ENCODE results near the gene QTRT2.

The QTRT2 gene

DNA sequence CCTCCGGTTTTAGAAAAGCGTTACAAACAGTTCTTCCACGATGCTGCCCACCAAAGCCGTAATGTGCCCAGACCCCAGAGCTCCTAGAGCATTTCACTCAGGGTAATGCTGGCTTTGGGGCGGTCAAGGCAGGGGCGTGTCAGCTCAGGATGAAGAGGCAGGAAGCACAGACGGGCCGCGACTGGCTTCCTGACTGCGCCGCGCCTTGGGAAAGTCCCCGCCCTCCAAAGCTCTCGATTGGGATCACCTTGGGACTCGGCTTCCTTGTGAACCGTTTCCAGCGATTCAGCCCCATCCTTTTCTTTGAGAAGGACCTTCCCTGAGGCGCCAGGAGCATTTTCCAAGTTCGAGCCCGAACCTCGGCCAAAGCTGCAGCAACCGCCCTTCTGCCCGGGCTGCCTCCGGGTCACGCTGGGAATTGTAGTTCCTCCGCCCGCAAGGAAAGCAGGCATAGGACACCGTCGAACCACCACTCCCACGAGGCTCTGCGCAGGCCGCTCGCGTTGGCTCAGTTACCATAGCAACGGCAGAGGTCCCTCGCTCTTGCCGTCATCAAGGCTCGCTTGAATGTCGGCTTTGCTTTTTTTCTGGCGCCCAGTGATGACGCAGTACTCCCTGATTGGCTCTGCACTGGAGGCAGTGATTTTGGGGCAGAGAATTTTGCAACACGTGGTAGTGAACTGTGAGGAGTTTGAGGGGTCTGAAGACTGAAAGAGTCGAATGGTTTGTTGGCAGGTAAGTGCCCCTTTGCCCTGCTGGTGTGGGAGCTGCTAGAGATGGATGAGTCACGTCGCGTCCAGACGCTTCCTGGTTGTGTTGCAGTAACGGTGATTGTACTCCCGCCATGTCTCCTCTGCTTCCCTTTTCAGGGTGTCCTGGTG is at the start of gene QTRT2, which contains the start of gene CCDC191:
Gene QTRT2, plus strand, starts transcription at position 608 of the 881 bp plus-strand sequence. CDS start 8,521 bp downstream, outside the sequence.
Gene CCDC191, minus strand, starts transcription at position 397 of the 881 bp plus-strand sequence. Its CDS starts 60 bp downstream, at position 337.
- peak; percentile 96 for DNase-seq

DNA sequence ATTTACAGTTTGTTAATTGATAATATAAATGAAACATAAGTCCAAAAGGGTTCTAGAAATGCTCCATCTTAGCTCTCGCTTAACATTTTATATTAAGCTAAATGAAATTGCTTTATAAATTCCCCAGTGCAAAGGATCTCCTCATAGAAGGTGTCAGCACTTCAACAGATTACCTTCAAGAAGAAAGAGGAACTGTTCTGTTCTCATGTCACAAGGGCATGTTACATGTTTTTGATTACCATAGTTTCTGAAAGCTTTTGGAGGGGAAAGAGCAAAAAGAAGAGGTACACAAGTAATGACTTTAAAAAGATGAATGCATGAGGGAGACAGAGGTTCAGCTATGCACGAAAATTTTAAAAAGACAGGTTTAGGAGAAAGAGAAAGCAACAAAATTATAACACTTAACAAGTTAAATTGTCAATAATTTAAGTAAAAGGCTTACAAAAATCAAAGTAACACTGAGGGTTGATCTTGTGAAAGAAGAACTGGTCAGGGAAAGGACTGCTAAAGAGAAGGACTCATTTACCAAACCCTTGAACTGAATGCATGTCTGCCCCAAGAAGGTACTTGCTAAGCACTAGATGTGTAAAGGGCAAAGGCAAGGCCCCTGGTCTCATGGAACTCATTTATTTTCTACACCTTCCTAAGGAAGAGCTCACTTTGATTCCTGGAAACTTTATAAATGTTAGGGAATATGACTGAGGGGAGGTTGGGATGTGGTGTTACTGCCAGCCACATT is 45.3 kb upstream of the QTRT2 start:
- no peak for DNase-seq

DNA sequence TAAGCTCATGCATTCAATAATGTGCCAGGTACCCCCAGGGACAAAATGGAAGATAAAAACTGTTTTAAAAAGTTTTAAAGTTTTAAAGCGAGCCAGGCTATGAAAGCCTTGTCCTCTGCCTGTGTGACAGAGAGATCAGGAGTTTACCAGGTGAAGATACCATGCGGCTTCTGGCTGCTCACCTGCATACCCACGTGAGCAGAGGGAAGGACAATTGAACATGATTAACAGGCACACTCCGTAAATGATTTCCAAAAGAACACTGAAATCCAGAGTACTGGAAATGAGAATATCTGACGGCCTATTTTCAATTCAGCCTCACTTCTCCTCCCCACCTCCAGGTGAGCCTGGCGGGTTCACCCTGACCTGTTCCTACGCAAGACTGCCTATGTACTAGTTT is 42.3 kb upstream of the QTRT2 start:
- no peak for DNase-seq

DNA sequence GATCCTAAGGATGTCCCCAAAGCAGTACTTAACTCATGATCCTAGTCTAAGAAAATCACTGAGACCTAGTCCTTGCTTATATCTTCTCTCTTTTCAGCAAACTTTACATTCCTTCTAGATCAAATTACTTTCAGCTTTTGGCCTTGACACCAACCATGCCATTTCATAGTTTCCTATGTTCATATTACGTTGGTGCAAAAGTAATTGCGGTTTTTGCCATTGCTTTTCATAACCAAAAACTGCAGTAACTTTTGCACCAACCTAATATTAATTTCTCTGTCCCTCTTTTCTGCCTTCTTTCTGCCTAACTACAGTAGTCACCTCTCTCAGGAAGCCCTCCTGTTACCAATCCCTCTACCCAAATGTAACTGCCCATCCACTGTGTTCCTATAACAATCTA is 37.1 kb upstream of the QTRT2 start:
- no peak for DNase-seq

DNA sequence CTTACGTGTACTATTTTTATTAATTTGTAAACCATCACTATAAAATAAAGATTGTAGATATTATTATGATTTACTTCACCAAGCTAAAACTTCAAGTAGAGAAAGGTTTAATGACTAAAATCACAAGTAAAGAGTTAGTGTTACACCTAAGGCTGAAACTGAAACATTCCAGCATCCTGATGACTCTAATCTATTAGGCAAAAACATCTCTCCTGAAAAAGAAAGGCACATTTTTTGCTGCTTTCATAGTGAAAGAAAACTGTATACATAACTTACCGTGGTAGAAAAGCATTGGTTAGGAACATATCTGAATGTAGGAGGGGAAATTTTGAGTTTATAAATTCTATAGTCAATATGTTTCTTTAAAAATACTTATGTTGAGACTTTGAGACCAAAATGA is 35.6 kb upstream of the QTRT2 start:
- no peak for DNase-seq

DNA sequence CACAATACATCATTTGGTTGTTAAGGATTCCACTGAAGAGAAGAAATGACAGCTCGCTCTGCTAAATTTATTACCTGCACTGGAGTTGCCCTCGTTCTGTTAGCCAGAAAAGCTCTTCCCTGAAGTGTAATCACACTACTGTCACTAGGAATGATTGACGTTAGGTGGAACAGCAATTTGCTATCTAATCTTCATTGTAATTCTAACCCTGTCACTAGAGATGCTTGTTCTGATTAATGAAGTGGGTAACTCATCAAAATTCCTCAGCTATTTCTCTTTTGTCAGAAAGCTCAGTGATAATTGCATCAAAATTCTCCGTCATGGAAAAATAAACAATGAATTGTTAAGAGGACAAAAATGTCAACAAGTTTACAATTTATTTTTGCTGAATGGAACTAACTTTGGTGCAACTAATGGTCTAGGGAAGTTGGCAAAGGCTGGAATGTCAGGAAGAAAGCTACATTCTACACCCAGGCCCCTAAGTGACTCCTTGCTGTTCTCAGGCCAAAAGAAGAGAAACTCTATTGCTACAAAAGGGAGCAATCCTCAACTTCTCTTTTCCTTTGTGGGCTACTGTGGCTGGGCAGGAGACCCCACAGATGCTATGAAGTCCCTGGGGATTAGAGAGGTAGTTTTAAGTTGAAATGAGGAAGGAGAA is 34.3 kb upstream of the QTRT2 start:
- no peak for DNase-seq

DNA sequence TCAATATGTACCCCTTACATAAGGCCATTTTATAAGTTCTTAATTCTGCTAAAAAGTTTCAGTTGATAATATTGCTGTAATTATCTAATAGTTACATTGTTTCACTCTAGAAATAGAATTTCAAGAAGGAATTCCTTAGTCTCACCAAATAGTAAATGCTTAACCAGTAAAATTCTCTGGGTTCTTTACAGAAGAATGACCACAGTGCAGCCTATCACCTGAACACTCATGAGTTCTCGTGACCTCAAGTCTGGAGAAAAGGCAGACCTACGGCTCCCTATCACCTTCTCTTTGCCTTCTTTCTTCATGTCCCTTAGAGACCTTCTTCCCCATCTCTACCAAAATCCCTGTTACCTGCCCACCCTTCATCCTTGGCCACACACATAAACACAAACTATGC is 31.1 kb upstream of the QTRT2 start:
- no peak for DNase-seq

DNA sequence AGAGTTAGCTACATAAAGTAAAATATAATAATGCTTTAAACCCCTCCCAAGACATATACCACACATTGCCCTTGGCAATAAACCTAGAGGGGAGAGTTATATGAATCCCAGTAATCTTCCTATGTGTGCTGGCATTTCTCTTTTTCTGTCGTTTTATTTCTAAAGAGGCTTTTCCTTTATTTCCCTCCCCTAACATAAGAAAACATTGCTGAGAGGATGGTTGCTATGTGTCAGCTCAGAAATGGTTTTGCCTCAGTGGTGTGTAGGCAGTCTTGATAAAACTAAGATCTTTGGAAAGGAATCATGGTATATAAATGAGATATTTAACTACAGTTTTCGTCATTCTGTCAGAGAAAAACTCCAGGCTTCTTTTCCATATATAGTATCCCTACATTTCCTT is 30.2 kb upstream of the QTRT2 start:
- no peak for DNase-seq

DNA sequence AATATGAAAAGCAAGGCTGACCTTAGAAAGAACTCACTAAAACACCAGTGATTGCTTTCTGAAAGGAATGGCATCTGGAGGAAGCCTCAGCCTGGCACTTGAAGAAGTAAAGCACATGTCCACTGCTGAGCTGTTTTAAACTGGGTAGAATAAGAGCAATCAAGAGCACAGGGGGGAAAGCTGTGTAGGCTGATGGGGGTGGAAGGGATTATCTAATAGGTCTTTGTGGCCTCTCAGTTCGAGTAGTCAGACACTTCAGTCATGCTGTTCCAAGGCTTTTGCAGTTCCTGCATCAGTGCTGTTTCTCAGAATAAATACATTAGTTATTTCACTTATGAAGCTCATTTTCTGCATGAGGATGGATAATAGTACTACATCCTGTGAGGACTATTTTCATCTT is 22.8 kb upstream of the QTRT2 start:
- DNase-seq: peak; percentile 43

DNA sequence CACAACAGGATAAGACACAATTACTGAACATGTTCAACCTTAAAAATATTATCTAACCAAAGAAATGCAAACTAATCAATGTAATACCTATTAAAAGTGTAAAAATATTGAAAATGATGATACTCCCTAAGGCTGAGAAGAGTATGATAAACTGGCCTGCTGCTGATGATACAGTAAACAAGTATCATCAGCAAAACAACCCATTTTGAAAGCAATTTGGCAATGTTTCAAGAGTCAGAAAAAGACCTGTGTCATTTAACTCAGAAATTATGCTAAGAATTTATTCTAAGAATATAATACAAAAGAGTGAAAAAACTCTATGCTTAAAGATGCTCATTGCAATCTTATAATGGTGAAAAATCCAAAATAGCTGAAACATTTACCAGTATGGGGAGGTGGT is 22.3 kb upstream of the QTRT2 start:
- no peak for DNase-seq

DNA sequence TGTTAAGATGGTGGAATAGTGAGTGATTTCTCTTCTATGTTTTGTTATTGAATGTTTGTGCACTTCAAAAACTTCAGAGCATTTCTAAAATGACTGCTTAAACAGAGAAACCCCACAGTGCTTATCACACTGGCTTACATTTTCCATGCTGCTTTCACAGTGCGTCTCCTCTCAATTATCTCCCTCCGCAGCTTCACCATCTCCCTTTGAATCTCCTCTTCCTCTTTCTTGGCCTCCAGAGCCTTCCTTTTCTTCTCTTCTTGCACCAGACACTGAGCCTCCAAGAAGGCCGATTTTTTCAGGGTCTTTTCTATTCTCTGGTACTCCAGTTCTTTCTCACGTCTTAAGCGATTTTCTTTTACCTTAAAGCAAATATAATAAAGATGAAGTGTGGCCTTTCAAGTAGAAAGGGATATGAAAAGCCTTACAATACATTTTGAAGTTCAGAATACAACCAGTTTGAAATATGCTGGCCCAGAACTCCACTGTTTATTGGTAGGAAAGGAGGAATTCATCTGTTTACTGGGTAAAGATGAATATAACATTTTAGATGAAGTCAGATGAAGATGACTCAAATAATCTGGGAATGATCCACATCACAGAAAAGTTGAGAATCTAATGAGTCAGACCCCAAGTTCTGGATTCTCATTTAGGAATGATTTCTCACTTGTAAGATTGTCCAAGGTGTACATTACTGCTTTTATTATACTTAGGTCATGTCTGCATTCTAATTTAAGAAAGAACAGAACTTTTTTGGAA is 21.6 kb upstream of the QTRT2 start:
- no peak for DNase-seq

DNA sequence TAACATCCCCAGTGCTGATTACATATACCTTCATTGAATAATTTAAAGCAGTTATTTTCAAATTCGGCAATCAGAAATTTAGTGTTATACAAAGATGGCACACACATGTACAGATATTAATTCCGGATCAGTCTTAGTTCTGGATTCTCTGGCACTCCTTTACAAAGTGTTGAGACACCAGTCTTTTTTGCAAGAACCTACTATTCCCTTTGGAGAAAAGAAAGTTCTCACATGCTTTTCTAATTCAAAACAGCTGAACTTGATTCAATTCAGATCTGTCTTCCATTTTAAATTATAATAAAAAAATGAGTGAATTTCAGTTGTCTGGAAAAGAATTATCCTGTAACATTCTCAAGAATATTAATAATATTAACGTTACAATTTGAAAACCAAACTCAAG is 20.6 kb upstream of the QTRT2 start:
- DNase-seq: no peak

DNA sequence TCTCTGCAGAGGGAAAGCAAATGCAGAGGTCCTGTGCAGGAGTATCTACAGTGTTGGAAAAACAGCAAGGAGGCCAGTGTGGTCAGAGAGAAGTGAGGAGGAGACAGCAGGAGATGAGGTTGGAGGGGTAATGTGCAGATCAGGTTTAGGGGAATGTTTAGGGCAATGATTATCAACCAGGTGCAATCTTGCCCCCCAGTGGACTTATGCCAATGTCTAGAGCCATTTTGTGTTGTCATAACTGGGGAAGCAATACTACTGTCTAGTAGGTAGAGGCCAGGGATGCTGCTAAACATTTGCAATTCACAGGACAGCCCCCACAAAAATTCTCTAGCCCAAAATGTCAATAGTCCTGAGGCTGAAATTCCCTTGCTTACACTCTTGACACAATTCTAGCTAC is 13.3 kb upstream of the QTRT2 start:
- no peak for DNase-seq

DNA sequence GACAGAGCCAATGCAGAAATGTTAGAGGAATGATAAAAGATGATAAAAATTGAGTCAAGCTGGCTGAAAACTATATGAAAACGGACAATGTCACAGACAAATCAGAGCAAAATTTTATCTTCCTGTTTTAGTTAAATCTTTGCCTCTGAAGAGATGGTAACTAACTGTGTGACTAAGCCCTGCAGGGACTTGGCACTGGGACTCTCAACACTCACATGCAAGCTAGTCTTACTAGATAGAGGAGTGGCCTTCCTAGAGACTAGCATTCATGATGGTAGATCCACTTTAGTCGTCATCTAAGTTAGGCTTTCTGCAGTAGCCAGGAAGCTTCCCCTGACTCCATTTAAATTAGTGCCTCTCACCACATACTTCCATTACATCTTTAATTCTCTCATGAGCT is 4.3 kb upstream of the QTRT2 start:
- DNase-seq: no peak

DNA sequence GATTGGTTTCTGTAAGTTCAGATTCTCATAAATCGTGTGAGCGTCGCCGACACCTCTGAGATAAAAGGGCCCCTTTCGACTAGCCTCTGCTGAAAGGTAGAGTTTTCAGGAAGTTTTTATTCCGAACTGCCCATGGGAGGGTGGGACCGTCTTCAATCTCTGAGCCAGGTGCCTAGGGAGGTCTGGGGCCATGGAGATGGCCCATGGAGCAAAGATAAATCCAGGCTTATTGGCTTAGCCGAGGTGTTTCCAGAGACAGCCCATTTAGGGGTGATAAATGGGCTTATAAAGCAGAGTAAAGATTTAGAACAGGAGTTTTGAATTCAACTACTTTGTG is 442 bp downstream of the QTRT2 start:
- DNase-seq: no peak

DNA sequence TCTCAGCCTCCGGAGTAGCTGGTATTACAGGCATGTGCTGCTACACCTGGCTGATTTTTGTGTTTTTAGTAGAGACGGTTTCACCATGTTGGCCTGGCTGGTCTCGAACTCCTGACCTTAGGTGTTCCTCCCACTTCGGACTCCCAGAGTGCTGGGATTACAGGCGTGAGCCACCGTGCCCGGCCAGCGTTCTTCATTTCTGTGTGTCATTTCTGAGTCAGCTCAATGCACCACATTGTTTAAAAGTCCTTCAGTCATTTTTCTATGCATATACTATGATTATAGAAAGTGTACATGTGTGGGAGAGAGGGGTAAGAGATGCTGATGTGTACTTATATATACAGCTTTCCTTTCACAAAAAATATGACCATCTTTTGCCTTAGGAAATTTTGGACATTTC is 2.1 kb downstream of the QTRT2 start:
- no peak for DNase-seq

DNA sequence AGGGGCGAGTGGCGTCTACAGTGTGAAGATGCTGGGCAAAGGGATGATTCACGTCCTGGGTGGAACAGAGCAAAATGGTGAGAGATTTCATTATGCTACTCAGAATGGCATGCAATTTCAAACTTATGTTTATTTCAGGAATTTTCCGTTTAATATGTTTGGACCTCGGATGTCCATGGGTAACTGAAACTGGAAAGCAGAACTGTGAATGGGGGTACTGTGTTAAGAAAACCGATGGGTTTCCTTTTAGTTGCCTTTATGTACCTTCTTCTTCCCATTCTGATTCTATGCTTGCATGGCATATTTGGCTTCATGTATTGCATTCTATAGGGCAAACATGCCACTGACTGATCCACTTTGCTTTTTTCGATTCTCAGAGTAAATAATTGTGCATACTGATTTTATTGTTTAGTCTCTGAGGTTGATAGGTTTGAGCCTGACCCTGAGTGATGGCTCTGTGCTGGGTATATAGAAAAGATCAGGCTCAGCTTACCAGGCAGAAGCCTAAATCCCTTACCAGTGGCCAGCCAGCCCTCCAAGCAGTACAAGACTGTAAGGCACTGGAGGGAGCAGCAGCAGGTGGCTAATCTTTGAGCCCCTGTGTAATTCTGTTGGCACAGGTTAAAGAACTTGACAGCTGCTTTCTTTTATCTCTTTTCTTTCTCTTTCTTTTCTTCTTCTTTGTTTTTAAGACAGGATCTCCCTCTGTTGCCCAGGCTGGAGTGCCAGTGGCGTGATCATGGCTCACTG is 4.5 kb downstream of the QTRT2 start:
- no peak for DNase-seq

DNA sequence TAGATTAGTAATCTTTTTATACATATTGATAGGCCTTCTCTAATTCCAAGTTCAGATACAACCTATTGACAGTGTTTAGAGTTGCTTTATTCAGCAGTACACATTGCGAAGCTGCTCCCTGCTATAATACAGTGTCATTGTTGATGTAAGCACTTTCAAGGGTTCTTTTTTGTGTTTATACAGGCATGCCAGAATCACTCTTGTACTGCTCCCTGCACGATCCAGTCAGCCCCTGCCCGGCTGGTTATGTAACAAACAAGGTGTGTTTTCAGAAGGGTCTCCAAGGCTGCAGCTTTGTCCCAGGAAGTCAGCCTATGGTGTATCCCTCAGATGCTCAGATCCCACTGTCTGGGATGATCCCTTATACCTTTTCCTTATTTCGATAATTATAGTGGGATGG is 11.3 kb downstream of the QTRT2 start:
- no peak for DNase-seq

DNA sequence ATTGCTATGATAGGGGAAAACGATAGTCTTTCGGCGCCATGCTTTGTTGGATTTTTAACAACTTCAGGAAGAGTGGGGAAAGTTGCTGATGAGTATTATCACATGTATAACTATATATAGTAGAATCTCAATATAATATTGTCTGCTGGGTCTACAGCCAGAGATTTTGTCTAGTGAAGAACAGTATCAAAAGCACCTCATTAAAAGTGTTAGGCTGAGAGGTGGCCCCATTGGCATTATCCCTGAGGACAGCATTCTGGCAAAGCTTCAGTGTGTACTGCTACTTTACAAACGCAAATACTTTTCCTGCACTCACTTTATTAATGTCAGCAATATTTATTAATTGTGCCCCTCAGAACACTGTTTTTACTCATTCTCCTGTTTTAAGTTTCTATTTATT is 11.8 kb downstream of the QTRT2 start:
- no peak for DNase-seq

DNA sequence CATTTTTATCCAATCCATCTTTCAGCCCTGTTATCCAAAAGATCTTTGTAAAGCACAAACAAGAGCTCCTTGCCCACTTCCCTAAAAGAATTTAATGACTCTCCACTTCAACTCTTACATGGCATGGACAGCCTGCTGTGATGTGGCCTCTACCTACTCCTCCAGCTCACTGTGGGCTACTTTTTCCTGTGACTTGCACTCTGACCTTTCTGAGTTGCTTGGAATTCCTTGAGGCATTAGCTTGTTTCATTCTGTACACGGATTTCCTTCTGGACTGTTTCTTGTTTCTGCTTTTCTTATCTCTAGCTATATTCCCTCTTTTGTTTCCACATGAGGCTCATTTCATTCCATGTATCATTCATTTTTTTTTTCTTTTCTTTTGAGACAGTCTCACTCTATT is 15.2 kb downstream of the QTRT2 start:
- DNase-seq: no peak

DNA sequence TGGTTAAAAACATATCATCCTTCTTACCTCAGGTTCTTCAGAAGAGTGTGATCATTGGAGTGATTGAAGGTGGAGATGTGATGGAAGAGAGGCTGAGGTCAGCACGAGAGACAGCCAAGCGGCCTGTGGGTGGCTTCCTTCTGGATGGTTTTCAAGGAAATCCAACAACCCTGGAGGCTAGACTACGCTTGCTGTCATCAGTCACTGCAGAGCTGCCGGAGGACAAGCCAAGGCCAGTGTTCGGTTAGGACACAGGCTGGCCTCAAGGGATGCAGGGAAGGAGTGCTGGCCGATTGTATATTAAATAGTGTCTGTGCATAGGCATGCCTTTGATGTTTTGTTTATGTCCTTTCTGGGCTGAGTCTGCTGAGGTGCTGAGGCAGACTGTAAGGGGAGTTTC is 20.2 kb downstream of the QTRT2 start:
- DNase-seq: no peak

DNA sequence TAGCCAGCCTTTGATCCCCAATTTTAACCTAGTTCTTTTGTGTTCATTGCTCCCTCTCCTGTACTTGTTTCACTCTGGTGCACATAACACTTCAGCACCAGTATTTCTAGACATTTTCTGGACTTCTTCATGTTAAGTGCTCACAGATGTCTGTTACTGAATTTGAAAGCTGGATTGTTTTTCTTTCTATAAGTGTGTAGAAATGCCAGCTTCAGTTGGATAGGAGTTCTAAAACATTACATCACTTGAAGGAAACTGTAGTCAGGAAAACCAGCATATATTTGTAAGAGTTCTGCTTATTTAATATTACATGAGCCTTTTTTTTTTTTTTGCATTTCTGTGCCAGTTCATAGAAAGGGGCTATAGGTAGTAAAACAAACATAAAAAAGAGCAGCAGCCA is 21.6 kb downstream of the QTRT2 start:
- DNase-seq: no peak
